IPS-NIHi7 (cell line): ENCODE measurements around the gene DNAJC16.

Experiments used
- DNase-seq: peaks from one replicate; pipeline ENCODE4 v3.0.0; 2012; ENCODE audit warnings: mixed read lengths; ENCODE audit errors: extremely low spot score

Gene DNAJC16

GRCh38 chr1:15538771-15539170, 12.1 kb downstream of the DNAJC16 start:
- DNase-seq, result no peak

- DNase-seq, result no peak
Measured at GRCh38 chr1:15540186-15540585, 13.5 kb downstream of the DNAJC16 start.

GRCh38 chr1:15541231-15541792, 14.7 kb downstream of the DNAJC16 start:
- DNase-seq, result no peak

- no peak for DNase-seq
Measured at GRCh38 chr1:15542388-15543250, 16.0 kb downstream of the DNAJC16 start.

- no peak for DNase-seq
Measured at GRCh38 chr1:15543251-15543588, 16.6 kb downstream of the DNAJC16 start.

- DNase-seq, result no peak
Measured at GRCh38 chr1:15543589-15544568, 17.2 kb downstream of the DNAJC16 start.

- no peak for DNase-seq
Measured at GRCh38 chr1:15546641-15547040, 20.0 kb downstream of the DNAJC16 start.

- no peak for DNase-seq
Measured at GRCh38 chr1:15550573-15550972, 23.9 kb downstream of the DNAJC16 start.

- DNase-seq, result no peak
Measured at GRCh38 chr1:15557008-15557407, 30.4 kb downstream of the DNAJC16 start.

- no peak for DNase-seq
Measured at GRCh38 chr1:15557594-15557993, 30.9 kb downstream of the DNAJC16 start.

GRCh38 chr1:15558516-15558915, 31.9 kb downstream of the DNAJC16 start:
- DNase-seq, result no peak

- no peak for DNase-seq
Measured at GRCh38 chr1:15559189-15559810, 32.7 kb downstream of the DNAJC16 start.

- DNase-seq, result no peak
Measured at GRCh38 chr1:15568387-15569073, 41.9 kb downstream of the DNAJC16 start.

- no peak for DNase-seq
Measured at GRCh38 chr1:15570861-15571260, 44.2 kb downstream of the DNAJC16 start.

- DNase-seq, result no peak
Measured at GRCh38 chr1:15571266-15571665, 44.6 kb downstream of the DNAJC16 start.

GRCh38 chr1:15573477-15573876, 46.8 kb downstream of the DNAJC16 start:
- no peak for DNase-seq

- no peak for DNase-seq
Measured at GRCh38 chr1:15574741-15575140, 48.1 kb downstream of the DNAJC16 start.

- DNase-seq, result no peak
Measured at GRCh38 chr1:15575549-15576150, 49.0 kb downstream of the DNAJC16 start.

- no peak for DNase-seq
Measured at GRCh38 chr1:15577691-15578090, 51.0 kb downstream of the DNAJC16 start.

- DNase-seq, result no peak
Measured at GRCh38 chr1:15578921-15579682, 52.5 kb downstream of the DNAJC16 start.
